NCI-H2107 treated with DMSO at 0.1 percent for 48 hours (cell line): Measurements from ENCODE around the gene SCARF2.
"Not testable (repeated sequence)": the region's sequence is repeated elsewhere in the genome, so short reads cannot be mapped to it uniquely, and the experiment has no call there.

ENCODE experiments used
- DNase-seq: peaks from one replicate; lab custom pipeline; 2025; ENCODE audit not compliant: unreplicated experiment; lab: John Stamatoyannopoulos, UW

SCARF2 gene, protein sequence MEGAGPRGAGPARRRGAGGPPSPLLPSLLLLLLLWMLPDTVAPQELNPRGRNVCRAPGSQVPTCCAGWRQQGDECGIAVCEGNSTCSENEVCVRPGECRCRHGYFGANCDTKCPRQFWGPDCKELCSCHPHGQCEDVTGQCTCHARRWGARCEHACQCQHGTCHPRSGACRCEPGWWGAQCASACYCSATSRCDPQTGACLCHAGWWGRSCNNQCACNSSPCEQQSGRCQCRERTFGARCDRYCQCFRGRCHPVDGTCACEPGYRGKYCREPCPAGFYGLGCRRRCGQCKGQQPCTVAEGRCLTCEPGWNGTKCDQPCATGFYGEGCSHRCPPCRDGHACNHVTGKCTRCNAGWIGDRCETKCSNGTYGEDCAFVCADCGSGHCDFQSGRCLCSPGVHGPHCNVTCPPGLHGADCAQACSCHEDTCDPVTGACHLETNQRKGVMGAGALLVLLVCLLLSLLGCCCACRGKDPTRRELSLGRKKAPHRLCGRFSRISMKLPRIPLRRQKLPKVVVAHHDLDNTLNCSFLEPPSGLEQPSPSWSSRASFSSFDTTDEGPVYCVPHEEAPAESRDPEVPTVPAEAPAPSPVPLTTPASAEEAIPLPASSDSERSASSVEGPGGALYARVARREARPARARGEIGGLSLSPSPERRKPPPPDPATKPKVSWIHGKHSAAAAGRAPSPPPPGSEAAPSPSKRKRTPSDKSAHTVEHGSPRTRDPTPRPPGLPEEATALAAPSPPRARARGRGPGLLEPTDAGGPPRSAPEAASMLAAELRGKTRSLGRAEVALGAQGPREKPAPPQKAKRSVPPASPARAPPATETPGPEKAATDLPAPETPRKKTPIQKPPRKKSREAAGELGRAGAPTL

DNA sequence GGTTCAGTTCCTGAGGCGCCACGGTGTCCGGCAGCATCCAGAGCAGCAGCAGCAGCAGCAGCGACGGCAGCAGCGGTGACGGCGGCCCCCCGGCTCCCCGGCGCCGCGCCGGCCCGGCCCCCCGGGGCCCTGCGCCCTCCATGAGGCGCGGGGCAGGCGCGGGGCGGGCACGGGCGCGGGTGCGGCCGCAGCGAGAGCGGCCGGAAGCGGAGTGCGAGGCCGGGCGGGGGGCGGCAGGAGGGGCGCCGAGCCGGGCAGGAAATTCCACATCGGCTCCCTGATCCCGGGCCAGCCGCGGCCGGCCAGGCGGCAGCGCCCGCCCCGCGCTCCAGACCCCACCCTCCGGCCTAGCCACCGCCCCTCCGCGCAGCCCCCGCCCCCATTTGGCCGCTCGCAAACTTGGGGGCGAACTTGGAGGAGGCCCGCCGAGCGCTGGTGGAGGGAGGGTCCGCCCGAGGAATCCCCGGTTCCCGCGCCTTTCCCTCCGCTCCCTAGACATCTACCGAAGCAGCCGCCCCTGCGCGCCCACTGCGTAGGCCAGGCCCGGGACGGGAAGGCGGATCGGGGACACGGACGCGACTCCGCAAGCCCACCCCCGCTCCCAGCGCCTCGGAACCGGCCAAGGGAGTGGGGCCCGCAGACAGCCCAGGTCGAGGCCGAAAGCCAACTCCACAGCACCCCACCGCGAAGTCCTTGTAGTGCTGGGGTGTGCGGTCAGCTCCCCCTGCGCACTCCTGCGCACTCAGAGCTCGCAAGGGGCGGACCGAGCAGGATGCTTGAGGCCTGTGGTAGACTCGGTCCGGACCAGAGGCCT is at the start of gene SCARF2:
Gene SCARF2 (minus strand): TSS at position 213 of the 814 bp plus-strand sequence. CDS start 71 bp downstream, at position 142.
- DNase-seq = no peak

DNA sequence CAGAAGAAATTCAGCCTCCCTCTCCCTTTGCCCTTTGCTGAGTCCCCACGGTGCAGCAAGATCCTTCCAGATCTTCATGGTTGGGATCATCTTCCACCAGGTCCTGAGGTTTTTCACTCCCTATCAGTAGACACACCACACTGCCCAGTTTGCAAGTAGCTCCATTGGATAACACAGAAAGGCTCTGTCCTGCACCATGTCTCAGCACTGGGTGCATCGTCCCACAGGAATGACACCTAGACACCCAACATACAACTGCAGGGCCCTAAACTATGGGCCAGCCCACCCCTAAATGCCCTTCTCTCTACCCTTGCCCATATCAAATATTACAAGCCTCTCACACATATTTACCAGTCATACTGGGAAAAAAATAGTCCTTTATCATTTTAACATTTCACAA is 48.6 kb upstream of the SCARF2 start:
- no peak for DNase-seq

DNA sequence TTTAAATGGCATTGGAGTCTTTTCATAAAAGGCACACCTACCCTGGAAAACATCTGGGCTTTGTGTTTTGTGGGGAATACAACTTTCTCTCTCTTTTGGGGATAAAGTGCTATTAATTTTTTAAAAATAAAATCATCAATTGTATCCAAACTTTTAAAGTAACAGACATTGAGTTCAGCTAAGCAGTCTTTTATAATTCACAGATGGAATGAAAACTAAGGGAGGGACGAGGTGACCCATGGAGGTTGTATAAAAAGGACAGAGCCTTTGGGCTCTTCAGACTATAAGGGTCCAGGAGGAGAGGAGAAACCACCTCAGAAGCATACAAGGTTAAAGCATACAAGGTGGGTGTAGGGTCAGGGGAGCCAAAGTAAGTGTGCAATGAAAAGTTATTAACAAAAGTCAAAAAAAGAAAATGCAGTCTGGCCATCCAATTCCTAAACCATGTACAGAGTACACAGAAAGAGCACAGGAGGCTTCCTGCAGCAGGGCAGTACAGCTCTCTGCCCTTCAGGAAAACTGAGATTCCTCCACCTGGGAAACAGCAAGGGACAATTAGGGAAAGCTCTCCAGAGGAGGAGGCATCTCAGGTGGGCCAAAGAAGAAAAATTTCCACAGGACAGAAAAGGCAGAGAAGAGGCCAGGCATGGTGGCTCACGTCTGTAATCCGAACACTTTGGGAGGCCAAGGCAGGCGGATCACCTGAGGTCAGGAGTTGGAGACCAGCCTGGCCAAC is 47.5 kb upstream of the SCARF2 start:
- no peak for DNase-seq

DNA sequence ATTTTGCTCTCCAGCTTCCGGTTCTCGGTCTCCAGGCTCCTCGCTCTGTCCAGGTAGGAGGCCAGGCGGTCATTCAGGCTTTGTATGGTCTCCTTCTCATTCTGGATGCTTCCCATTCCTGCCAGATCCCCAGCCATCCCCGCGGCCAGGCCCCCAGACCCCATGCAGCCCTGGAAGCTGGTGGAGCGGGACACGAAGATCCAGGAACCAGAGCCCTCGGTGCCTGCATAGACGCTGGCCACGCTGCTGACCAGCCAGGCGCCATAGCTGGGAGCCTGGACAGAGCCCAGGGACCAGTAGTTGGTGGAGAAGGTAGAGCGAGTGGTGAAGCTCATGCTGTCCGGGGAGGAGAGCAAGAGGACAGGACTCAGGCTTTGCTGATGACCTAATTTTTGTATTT is 46.1 kb upstream of the SCARF2 start:
- no peak for DNase-seq

DNA sequence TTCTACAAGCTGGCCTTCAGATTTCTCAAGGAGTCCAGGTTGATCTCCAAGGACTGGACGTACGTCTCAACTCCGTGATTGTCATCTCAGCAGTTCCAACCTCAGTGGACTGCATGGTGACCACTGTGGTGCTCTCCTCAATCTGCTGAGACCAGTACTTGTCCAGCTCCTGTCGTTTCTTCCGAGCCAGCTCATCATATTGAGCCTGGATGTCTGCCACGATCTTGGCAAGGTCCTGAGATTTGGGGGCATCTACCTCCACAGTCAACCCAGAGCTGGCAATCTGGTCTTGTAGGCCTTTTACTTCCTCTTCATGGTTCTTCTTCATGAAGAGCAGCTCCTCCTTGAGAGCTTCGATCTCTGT is 45.5 kb upstream of the SCARF2 start:
- not testable (repeated sequence) for DNase-seq

DNA sequence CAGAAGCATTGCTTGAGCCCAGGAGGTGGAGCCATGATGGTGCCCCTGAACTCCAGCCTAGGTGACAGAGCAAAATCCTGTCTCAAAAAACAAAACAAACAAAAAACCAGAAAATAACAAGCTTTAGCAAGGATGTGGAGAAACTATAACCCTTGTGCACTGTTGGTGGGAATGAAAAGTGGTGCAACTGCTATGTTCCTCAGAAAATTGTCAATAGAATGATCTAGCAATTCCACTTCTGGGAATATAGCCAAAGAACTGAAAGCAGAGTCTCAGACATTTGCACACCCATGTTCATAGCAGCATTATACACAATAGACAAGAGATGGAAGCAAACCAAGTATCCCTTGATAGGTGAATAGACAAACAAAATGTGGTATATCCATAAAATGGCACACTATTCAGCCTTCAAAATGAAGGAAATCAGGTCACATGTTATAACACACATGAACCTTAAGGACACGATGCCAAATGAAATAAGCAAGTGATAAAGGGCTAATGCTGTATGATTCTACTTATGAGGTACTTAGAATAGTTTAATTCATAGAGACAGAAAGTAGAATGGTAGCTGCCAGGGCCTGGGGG is 42.1 kb upstream of the SCARF2 start:
- DNase-seq = no peak

DNA sequence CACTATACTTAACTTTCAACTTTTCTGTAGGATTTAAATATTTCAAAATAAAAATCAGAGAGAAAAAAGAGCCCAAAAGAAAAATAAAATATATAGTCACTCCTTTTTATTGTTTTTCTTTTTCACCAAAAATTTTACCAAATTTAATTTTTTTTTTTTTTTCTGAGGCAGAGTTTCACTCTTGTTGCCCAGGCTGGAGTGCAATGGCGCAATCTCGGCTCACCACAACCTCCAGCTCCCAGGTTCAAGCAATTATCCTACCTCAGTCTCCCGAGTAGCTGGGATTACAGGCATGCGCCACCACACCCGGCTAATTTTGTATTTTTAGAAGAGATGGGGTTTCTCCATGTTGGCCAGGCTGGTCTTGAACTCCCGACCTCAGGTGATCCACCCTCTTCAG is 40.4 kb upstream of the SCARF2 start:
- DNase-seq = not testable (repeated sequence)

DNA sequence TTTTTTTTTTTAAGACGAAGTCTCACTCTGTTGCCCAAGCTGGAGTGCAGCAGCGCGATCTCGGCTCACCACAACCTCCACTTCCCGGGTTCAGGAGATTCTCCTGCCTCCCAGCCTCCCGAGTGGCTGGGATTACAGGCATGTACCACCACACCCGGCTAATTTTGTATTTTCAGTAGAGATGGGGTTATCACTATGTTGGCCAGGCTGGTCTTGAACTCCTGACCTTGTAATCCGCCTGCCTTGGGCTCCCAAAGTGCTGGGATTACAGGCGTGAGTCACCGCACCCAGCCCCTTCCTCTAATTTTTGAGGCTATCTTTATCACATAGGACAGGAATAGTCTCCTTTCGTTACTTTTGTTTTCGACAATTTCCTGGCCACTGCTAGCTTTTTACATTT is 37.9 kb upstream of the SCARF2 start:
- not testable (repeated sequence) for DNase-seq

DNA sequence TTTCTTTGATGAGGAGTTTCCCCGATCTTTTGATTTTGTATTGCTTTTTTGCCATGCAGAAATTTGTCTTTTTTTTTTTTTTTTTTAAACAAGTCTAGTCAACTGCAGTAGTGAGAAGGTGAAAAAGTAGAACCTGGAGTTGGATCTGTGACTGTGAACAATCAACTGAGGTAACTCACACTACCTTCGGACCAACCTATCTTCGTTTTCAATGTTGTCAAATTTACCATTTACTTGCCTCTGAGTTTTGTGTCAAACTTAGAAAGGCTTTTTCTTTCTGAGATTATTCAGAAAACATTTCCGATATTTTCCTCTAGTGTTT is 37.5 kb upstream of the SCARF2 start:
- no peak for DNase-seq

DNA sequence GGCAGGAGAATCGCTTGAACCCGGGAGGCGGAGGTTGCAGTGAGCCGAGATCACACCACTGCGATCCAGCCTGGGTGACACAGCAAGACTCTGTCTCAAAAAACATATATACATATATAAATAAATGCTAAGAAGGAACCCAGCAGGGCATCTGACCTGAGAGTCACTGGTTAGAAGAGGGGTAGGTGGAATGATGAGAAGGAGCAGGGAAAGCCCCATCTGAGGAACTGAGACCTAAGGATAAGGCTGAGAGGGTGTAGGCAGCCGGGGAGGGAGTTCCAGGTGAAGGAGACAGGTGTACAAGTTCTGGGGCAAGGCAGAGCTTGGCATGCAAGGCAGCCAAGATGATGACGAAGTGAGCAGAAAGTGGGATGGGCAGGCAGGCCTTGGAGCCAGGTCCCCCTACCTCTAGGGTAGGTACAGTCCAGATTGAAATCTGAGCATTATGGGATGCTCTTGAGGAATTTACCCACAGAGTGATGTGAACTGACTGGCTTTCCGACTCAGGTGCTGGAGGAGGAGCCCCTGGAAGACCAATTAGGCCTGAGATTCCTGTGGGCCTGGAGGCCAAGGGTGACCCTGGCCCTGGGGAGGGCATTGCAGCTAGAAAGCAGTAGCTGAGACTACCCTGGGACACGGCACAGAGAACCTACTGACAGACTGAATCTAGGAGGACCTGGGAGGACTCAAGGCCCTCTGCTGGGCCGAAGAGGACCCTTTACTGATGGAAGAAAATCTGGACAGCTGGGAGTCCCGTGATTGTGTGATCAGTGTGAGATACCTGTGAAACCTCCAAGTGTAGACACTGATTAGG is 35.2 kb upstream of the SCARF2 start:
- no peak for DNase-seq

DNA sequence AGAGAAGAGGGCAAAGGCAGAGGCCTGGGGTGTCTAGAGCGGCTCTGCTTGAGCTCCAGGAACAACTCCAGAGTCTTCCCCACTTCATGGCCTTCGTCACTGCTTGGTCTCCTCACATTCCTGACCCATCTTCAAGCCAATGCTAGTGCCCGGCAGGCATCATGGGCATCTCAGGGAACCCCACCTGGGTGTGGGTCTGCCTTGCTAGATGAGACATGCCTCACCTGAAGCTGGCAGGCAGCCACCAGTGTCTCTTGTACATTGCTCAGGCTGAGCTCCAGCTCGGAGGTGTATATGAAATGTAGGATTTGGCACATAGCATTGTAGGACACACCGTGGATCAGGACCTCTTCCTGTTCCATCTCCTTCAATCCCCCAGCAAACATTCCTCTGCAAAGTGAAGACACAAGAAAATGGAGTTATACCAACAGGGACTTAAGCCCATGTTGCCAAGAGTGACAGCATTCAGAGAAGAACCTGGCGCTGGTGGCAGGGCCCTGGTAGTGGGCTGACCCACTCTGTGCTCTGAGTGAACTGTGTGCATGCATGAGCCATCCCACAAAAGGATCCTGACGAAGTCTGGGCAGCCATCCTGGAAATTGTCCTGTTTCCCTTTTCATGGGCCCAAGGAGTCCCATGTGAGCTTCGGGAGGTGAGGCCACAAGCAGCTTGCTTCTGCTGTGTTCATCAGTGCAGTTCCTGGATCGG is 33.7 kb upstream of the SCARF2 start:
- DNase-seq = no peak

DNA sequence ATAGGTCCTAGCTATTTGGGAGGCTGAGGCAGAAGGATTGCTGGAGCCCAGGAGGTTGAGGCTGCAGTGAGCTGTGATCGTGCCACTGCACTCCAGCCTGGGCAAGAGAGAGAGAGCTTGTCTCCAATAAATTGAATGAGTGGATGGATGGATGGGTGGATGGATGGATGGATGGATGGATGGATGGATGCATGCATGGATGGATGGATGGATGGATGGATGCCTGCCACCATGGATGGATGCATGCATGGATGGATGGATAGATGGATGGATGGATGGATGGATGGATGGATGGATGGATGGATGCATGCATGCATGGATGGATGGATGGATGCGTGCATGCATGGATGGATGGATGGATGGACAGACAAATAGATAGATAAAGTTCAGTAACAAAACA is 32.9 kb upstream of the SCARF2 start:
- not testable (repeated sequence) for DNase-seq

DNA sequence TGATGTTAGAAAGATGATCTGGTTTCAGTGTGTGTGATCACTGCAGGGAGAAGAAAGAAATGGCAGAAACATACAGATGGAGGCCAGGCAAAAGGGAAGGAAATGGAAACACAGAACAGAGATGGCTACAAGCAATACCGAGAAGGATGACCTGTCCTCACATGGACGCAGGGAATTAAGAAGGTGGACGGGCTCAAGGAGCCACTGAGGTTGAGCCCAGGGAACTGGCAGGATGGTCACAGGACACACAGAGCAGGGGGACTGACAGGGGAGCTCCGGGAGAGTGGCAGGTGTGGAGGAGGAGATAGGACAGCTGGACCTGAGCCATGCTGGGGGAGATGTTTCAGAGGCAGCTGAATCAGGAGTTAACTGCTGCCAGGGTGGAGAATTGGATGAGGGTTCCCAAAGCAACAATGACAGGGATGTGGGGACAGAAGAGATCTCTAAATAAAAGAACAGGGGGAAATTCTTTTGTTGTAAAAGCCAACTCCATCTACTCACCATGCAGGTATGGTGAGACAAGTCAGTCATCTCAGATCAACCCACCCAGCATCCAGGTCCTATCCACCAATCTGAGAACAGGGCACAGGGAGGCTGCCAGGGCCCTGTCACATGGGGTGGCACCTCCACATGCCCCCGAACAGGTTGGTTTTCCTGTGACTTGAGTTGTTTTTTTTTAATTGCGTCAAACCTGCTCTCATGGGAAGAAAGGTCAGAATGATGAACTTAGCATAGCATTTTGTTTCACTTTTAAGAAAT is 31.7 kb upstream of the SCARF2 start:
- DNase-seq = no peak

DNA sequence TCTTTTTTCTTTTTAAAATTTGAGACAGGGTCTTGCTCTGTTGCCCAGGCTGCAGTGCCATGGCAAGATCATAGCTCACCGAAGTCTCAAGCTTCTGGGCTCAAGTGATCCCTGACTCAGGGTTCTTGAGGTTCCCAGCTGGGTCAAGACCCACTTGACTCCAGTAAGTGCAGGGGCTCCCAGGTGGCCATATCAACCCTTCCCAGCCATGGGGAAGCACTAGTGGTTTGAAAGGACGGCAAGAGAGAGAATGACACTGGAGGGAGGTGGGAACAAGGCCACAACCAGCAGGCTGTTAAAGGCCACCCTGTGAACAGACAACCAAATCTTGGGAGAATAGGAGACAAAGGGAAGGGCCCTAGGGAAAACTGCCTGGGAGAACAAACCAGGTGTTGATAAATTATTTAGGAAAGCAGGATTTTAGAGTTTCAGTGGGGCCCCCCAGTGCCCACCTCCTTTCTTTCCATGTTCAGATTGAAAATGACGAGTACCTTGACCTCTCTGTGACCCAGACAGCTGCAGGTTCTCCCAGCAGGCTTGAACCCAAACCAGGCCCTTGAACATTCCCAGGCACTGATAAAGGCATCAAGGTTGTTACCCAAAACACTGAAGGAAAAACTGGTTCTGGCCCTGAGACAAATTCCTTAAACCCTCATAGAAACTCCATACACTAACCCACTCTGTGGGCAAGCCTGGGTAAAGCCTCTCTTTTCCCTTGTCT is 29.2 kb upstream of the SCARF2 start:
- DNase-seq = no peak

DNA sequence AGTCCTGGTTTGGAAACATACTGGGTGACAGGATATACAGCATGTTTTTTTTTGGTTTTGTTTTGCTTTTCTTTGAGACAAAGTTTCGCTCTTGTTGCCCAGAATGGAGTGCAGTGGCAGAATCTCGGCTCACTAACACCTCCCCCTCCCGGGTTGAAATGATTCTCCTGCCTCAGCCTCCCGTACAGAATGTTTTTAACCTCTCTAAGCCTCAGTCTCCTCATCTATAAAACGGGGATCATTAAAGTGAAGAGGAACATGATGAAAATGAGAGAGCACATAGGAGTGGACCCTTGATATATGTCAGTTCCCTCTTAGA is 28.1 kb upstream of the SCARF2 start:
- DNase-seq = no peak

DNA sequence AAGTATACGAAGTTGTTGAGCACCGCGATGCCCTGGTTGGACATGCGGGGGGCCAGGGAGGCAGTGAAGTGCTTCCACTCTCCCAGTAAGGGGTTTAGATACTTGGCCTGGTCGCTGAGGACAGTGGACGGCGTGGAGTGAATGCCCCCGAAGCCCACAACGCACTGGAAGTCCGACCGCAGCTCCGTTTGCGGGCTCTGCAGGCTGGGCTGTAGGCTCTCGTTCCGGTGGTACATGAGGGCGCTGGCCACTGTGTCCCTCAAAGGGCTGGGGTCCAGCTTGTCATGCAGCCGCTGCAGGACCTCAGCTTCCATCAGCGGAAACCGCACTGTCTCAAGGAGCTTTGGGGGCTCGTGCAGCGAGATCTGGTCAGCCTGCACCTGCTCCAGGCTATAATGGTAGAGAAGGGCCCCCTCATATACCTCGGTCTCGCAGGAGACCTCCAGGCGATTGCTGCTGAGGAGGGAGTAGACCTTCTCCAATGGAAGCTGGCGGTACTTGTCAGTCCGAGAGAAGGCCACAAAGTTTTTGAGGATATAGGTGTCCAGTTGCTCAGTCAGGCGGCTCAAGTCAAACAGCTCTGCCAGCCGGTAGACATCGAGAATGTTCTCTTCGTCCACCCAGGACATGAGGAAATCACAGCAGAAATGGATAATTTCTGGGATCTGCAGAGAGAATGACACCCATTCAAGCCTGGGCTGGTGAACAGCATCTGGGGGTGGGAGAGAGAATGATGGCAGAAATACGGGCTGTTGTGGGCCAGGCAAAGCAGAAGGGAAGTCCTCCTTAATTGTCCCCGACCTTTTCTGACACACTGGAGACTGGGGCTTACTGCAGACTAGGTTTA is 27.5 kb upstream of the SCARF2 start:
- no peak for DNase-seq

DNA sequence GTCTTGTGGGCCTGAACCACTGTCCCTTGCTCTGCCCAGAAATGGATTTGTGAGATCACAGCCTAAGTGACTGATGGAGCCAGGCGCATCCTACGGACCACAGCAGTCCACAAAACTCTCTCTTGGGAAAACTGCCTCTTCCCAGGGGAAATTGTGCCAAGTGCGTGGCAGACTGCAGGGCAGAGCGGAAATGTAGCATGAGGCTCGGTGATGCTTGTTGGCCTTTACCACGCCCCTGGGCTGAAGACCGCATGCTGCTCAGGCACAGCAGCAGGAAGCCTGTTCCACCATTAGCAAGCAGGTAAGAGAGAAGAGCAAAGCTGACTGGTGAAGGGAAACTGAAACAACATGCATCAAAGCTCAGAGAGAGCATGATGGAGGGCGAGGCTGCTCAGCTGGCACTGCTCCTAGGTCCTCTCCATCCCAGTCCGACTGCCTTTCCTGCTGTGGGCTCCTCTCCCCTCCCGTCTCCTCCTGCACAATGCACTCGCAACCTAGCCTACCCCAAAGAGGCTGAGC is 26.5 kb upstream of the SCARF2 start:
- DNase-seq = no peak
